ENCODE data around the gene COPS2. TPM values are rescaled to one million over a fixed set of nuclear protein-coding genes. Genes with fewer than 3 reads are reported as not detected.

COPS2 gene
- total RNA-seq, 3 donors from 2014 or later: 38.4 to 102 (median 43.5) TPM

DNA sequence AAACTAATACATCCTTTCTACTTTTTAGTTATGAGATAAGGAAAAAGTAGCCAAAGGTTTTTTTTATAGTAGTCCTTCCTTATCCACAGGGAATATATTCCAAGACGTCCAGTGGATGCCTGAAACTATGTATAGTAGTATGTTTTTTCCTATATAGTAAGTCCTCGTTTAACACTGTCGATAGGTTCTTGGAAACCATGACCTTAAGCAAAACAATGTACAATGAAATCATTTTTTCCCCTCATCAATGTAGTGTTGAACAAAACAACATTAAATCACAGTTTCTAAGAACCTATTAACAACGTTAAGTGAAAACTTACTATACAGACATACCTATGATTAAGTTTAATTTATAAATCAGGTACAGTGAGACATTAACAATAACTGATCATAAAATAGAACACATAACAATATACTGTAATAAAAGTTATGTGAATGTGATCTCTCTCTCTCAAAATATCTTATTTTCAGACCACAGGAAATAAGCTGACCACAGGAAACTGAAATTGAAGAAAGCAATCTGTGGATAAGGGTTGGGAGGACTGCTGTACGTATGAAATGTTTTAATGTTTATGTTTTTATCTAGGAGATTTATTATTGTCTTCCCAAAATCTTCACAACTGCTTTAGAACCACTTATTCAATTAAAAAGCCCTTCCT, 20.6 kb downstream of the COPS2 start:
- TF ChIP-seq, protein P1, sequence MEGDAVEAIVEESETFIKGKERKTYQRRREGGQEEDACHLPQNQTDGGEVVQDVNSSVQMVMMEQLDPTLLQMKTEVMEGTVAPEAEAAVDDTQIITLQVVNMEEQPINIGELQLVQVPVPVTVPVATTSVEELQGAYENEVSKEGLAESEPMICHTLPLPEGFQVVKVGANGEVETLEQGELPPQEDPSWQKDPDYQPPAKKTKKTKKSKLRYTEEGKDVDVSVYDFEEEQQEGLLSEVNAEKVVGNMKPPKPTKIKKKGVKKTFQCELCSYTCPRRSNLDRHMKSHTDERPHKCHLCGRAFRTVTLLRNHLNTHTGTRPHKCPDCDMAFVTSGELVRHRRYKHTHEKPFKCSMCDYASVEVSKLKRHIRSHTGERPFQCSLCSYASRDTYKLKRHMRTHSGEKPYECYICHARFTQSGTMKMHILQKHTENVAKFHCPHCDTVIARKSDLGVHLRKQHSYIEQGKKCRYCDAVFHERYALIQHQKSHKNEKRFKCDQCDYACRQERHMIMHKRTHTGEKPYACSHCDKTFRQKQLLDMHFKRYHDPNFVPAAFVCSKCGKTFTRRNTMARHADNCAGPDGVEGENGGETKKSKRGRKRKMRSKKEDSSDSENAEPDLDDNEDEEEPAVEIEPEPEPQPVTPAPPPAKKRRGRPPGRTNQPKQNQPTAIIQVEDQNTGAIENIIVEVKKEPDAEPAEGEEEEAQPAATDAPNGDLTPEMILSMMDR (IDR thresholded peaks at IDR 0.05): no peak
- DNase-seq (no peak), ATAC-seq (no peak)
- Histone ChIP-seq H3K4me3 (no peak overlapping the region), H3K9me3 (no peaks in the 10 kb centered on the region), H3K36me3 (ENCODE audit: low read depth) (peaks cover 6% of the 10 kb centered on the region), H3K4me1 (ENCODE audit: low read depth) (no peaks in the 10 kb centered on the region)
- intact Hi-C loops (cut with DNase I, micrococcal nuclease): no loop called here

DNA sequence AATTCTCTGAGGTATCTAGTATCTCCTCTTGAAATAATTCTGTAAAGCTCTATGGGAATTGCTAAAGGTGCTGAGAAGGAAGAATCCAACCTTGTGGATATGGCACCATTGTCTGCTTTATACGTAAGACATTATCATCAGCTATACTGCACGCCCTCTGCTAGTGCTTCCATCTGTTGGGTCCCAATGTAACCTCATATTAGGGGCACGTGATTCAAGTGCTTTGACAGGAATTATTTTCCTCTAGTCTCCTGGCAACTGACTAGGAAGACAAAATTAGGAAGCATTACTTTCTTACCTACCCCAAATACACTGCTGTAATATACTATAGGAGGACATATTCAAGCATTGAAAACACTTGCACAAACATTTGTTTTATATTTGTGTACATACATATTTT, 24.0 kb downstream of the COPS2 start:
- ATAC-seq (no peak), DNase-seq (no peak)
- Histone ChIP-seq H3K4me3 (no peak overlapping the region), H3K4me1 (ENCODE audit: low read depth) (no peaks in the 10 kb centered on the region), H3K9me3 (no peaks in the 10 kb centered on the region), H3K36me3 (ENCODE audit: low read depth) (peaks cover 6% of the 10 kb centered on the region)
- TF ChIP-seq, protein P1 (IDR thresholded peaks at IDR 0.05): no peak
- intact Hi-C loops (cut with DNase I, micrococcal nuclease): no loop called here

GRCh38 chr15:49124371-49124770, 31.0 kb downstream of the COPS2 start:
- no peaks in the 10 kb centered on the region for H3K4me1 ChIP-seq (ENCODE audit: low read depth)
- intact Hi-C loops (cut with DNase I, micrococcal nuclease): no loop called here
- no peak overlapping the region for H3K4me3 ChIP-seq
- H3K9me3 ChIP-seq: no peaks in the 10 kb centered on the region
- no peak for ATAC-seq
- TF ChIP-seq, protein P1 (IDR thresholded peaks at IDR 0.05): no peak
- DNase-seq: no peak
- H3K36me3 ChIP-seq (ENCODE audit: low read depth): no peaks in the 10 kb centered on the region

- no peak overlapping the region for H3K4me3 ChIP-seq
- H3K4me1 ChIP-seq (ENCODE audit: low read depth): no peaks in the 10 kb centered on the region
- no peaks in the 10 kb centered on the region for H3K36me3 ChIP-seq (ENCODE audit: low read depth)
- intact Hi-C loops (cut with DNase I, micrococcal nuclease): no loop called here
- TF ChIP-seq, protein P1 (IDR thresholded peaks at IDR 0.05): no peak
- H3K9me3 ChIP-seq: no peaks in the 10 kb centered on the region
- no peak for DNase-seq
- ATAC-seq: no peak
Measured at GRCh38 chr15:49122541-49123062, 32.8 kb downstream of the COPS2 start.

DNA sequence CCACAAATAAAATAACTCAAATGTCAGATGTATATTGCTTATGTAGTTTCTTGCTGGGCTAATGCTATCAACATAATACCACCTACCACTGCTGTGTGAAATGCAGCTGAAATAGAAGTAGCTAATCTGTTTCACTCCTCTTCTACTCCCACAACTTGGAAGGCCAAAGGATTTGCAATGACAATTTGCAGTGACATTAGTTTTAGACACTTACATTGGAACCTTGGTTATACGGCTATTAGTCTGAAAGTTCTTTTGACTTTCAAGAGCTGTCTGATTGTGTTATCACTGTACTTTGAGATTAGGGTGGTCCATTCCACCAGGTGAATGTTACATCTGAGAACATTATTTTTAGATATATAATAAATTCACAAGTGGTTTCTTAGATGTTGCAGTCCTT, 33.5 kb downstream of the COPS2 start:
- Histone ChIP-seq H3K4me3 (no peak overlapping the region), H3K4me1 (ENCODE audit: low read depth) (no peaks in the 10 kb centered on the region), H3K36me3 (ENCODE audit: low read depth) (no peaks in the 10 kb centered on the region), H3K9me3 (no peaks in the 10 kb centered on the region)
- DNase-seq (no peak), ATAC-seq (no peak)
- TF ChIP-seq, protein P1 (IDR thresholded peaks at IDR 0.05): no peak
- intact Hi-C loops (cut with DNase I, micrococcal nuclease): no loop called here

Data from mucosa of descending colon (tissue), 3 donors.